ENCODE measurements around the gene PLA2G12A. TPM values are rescaled to one million over a fixed set of nuclear protein-coding genes. Genes with fewer than 3 reads are reported as not detected.
A peak's percentile ranks its signal among the peaks of the same experiment; 100 is the strongest.

PLA2G12A gene
- total and polyA plus RNA-seq, 10 of the 15 experiments (the other 5 are each of a cell fraction or from before 2014, with no cell fraction given): 3.7 to 36.8 (median 15.5) TPM

GRCh38 chr4:109691411-109691920 is 38.4 kb downstream of the PLA2G12A start:
- ChIA-PET SMC1A (ENCODE audit: uncharacterized antibody, unreplicated experiment) (interaction anchor here (1.1 to 3.6 kb wide), 4 partner anchors 9 to 104 kb away, joined by 3 to 18 read pairs (median 4); partner anchors contain the start of gene CASP6), RAD21 (ENCODE audit: unreplicated experiment) (no interaction called here), CTCF (interaction anchor here (1.6 kb wide), 1 partner anchor 10 kb away, joined by 11 read pairs; no protein-coding TSS in a partner anchor), POLR2A (interaction anchor here (2.4 kb wide), 1 partner anchor 9 kb away, joined by 13 read pairs; no protein-coding TSS in a partner anchor)
- intact Hi-C loops (cut with micrococcal nuclease; ENCODE audit: unreplicated experiment): no loop called here
- in situ Hi-C loops (cut with MboI): no loop called here
- no peak for FAIRE-seq
- Histone ChIP-seq H3K36me3 (ENCODE audit: control insufficient read depth in 2 of 2, insufficient read depth in 2 of 2, low read length in 1 of 2) (peaks cover 0 to 18% of the 10 kb centered on the region in 2 experiments; a peak in 2 of 4 replicates), H3K4me1 (ENCODE audit: control insufficient read depth, insufficient read depth, low read length) (peaks cover 4% of the 10 kb centered on the region; the same call in 1 of the 2 replicates), H3K27ac (ENCODE audit: control insufficient read depth, insufficient read depth) (no peak overlapping the region), H3K27me3 (replicated peaks in 1 of 2; ENCODE audit: control insufficient read depth in 2 of 2, insufficient read depth in 2 of 2, low read length in 1 of 2) (no peaks in the 10 kb centered on the region), H3K4me3 (no peak overlapping the region), H3K4me2 (ENCODE audit: control insufficient read depth, insufficient read depth) (no peak overlapping the region), H3K9ac (ENCODE audit: control insufficient read depth, insufficient read depth, low read length) (no peak overlapping the region), H4K20me1 (ENCODE audit: control insufficient read depth, insufficient read depth) (no peaks in the 10 kb centered on the region), H3K79me2 (ENCODE audit: control insufficient read depth, insufficient read depth, low read length) (no peaks in the 10 kb centered on the region), H3K9me3 (replicated peaks; ENCODE audit: control insufficient read depth, insufficient read depth, low read length) (no peaks in the 10 kb centered on the region), H2AFZ (ENCODE audit: control insufficient read depth, low read depth, low read length) (no peak overlapping the region)
- TF ChIP-seq PML (IDR thresholded peaks at IDR 0.05; ENCODE audit: low read length) (no peak), E2F4 (IDR thresholded peaks at IDR 0.05; ENCODE audit: low read depth, low read length) (no peak), YY1 (IDR thresholded peaks at IDR 0.05; ENCODE audit: low read depth, low read length) (0 out of 2 replicates have a peak, but pooled peaks have one; percentile 11), SMC3 (IDR thresholded peaks at IDR 0.05; ENCODE audit: borderline replicate concordance, low read length) (no peak), EZH2 (IDR thresholded peaks at IDR 0.05; ENCODE audit: borderline replicate concordance, control insufficient read depth, low read depth, low read length) (no peak)
- peak; percentile 20 for ATAC-seq
- WGBS (ENCODE audit: insufficient coverage, insufficient replicate concordance, low lambda C conversion rate, missing lambda C conversion rate): 94% methylated on average over 1 of the region's 1 CpG
- no peak for DNase-seq (ENCODE audit: low read depth, low spot score)
- BruUV-seq (replicated peaks): no TSS peak
